Gastroesophageal sphincter (tissue), 3 donors: Measurements from ENCODE around the gene SEC22A.

ENCODE experiments used
- CTCF ChIP-seq, 4 experiments: fragments of 200-600 bp in 2 of 4; fragments of 450-650 bp in 2 of 4; sonication (generic) in 1 of 4; IDR thresholded peaks; one replicate each; pipeline ENCODE4 v1.5.1; 2017 to 2019; ENCODE audit warnings: antibody characterized with exemption in 4 of 4, mild to moderate bottlenecking in 2 of 4, moderate library complexity in 2 of 4
- EP300 ChIP-seq: sonication (generic); formaldehyde crosslinking; IDR thresholded peaks from one replicate; pipeline ENCODE4 v1.6.1; 2017; ENCODE audit warnings: antibody characterized with exemption, mild to moderate bottlenecking
- POLR2A ChIP-seq, 2 donors: fragments of 450-650 bp; IDR thresholded peaks; one replicate each; pipeline ENCODE4 v1.6.1; 2017; ENCODE audit warnings: antibody characterized with exemption in 2 of 2, mild to moderate bottlenecking in 2 of 2, moderate library complexity in 1 of 2

DNA sequence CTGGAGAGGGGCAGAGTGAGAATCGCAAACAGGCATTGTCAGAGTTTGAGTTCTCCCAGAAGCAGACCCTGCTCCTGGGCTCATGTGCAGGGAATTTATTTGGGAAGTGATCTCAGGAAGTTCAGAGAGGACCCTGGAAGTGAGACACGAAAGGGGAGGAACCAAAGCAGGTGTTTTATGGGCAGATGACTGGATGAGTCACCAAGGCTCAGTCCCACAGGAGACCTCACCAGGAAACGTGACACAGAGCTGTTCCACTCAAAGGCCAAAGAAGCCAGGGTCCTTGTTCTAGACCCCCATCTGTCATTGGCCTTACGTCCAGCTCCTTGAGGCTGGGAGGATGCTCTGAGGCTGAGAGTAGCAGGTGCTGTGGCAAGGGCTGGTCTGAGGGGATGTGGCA, 43.4 kb upstream of the SEC22A start:
- TF ChIP-seq CTCF (IDR thresholded peaks at IDR 0.05) = no peak
- no peak for TF ChIP-seq POLR2A (IDR thresholded peaks at IDR 0.05)
- no peak for TF ChIP-seq EP300
